HPDE6-E6E7 (cell line): ENCODE measurements around the gene RNF115.
"Not testable (repeated sequence)": the region's sequence is repeated elsewhere in the genome, so short reads cannot be mapped to it uniquely, and the experiment has no call there.

Experiments
- DNase-seq: peaks from one replicate; pipeline ENCODE4 v3.0.0; 2011; ENCODE audit warnings: missing footprints; ENCODE audit errors: extremely low spot score

Gene RNF115

GRCh38 chr1:145777357-145778145 is 46.3 kb downstream of the RNF115 start:
- DNase-seq: no peak

GRCh38 chr1:145773423-145773822 is 50.5 kb downstream of the RNF115 start:
- no peak for DNase-seq

GRCh38 chr1:145771056-145771455 is 52.8 kb downstream of the RNF115 start:
- no peak for DNase-seq

GRCh38 chr1:145768004-145768403 is 55.9 kb downstream of the RNF115 start:
- DNase-seq: not testable (repeated sequence)

- not testable (repeated sequence) for DNase-seq
Measured at GRCh38 chr1:145766926-145767325, 57.0 kb downstream of the RNF115 start.

- DNase-seq: not testable (repeated sequence)
Measured at GRCh38 chr1:145765585-145766360, 58.1 kb downstream of the RNF115 start.

GRCh38 chr1:145765127-145765526 is 58.8 kb downstream of the RNF115 start:
- DNase-seq: not testable (repeated sequence)

- not testable (repeated sequence) for DNase-seq
Measured at GRCh38 chr1:145764231-145764940, 59.5 kb downstream of the RNF115 start.

GRCh38 chr1:145762001-145762400 is 61.9 kb downstream of the RNF115 start:
- not testable (repeated sequence) for DNase-seq

GRCh38 chr1:145761498-145761897 is 62.4 kb downstream of the RNF115 start:
- DNase-seq: not testable (repeated sequence)

- DNase-seq: not testable (repeated sequence)
Measured at GRCh38 chr1:145760395-145760949, 63.4 kb downstream of the RNF115 start.

GRCh38 chr1:145759721-145760120 is 64.2 kb downstream of the RNF115 start:
- no peak for DNase-seq

- DNase-seq: no peak
Measured at GRCh38 chr1:145758575-145758974, 65.3 kb downstream of the RNF115 start.

- DNase-seq: no peak
Measured at GRCh38 chr1:145758116-145758515, 65.8 kb downstream of the RNF115 start.

GRCh38 chr1:145757420-145757819 is 66.5 kb downstream of the RNF115 start:
- DNase-seq: no peak

- DNase-seq: no peak
Measured at GRCh38 chr1:145751491-145752037, 72.3 kb downstream of the RNF115 start.

GRCh38 chr1:145750426-145750825 is 73.5 kb downstream of the RNF115 start:
- DNase-seq: no peak

- DNase-seq: no peak
Measured at GRCh38 chr1:145747398-145748247, 76.3 kb downstream of the RNF115 start.

- DNase-seq: no peak
Measured at GRCh38 chr1:145740269-145740668, 83.6 kb downstream of the RNF115 start.

GRCh38 chr1:145736191-145736590 is 87.7 kb downstream of the RNF115 start:
- DNase-seq: no peak

GRCh38 chr1:145730900-145731299 is 93.0 kb downstream of the RNF115 start:
- DNase-seq: no peak
